ENCODE results near the gene COL26A1.
"Not testable (repeated sequence)": the region's sequence is repeated elsewhere in the genome, so short reads cannot be mapped to it uniquely, and the experiment has no call there.

The COL26A1 gene

GRCh38 chr7:101491442-101491841, 128.8 kb downstream of the COL26A1 start:
- not testable (repeated sequence) for ATAC-seq (replicated peaks); H3K4me3 Mint-ChIP-seq; H3K36me3 Mint-ChIP-seq; H3K4me1 Mint-ChIP-seq; DNase-seq; H3K9me3 Mint-ChIP-seq; H3K27ac Mint-ChIP-seq
- H3K27me3 Mint-ChIP-seq = peaks cover 13 to 26% of the 10 kb centered on the region in 2 donors

- H3K4me1 Mint-ChIP-seq = peaks cover 0 to 5% of the 10 kb centered on the region in 2 donors
- no peak overlapping the region for H3K4me3 Mint-ChIP-seq
Observed at GRCh38 chr7:101494602-101495329, 132.1 kb downstream of the COL26A1 start.

GRCh38 chr7:101496017-101496416, 133.3 kb downstream of the COL26A1 start:
- Mint-ChIP-seq H3K27me3 (peaks cover 5 to 7% of the 10 kb centered on the region in 2 donors), H3K9me3 (peaks cover 0 to 3% of the 10 kb centered on the region in 2 donors), H3K27ac (no peak overlapping the region), H3K4me3 (no peak overlapping the region), H3K4me1 (peaks cover 0 to 5% of the 10 kb centered on the region in 2 donors), H3K36me3 (no peaks in the 10 kb centered on the region)
- DNase-seq (no peak), ATAC-seq (replicated peaks) (no peak)

More at GRCh38 chr7:101494602-101495329, 132.1 kb downstream of the COL26A1 start:
- H3K9me3 Mint-ChIP-seq = peaks cover 0 to 3% of the 10 kb centered on the region in 2 donors
- DNase-seq (no peak), ATAC-seq (replicated peaks) (no peak)
- H3K27me3 Mint-ChIP-seq = peaks cover 5 to 7% of the 10 kb centered on the region in 2 donors
- H3K36me3 Mint-ChIP-seq = no peaks in the 10 kb centered on the region
- H3K27ac Mint-ChIP-seq = no peak overlapping the region

- DNase-seq (no peak), ATAC-seq (replicated peaks) (no peak)
- peaks cover 21 to 26% of the 10 kb centered on the region in 2 donors for H3K4me1 Mint-ChIP-seq
- H3K27ac Mint-ChIP-seq = no peak overlapping the region
- H3K9me3 Mint-ChIP-seq = no peaks in the 10 kb centered on the region
- H3K4me3 Mint-ChIP-seq = no peak overlapping the region
- H3K27me3 Mint-ChIP-seq = no peaks in the 10 kb centered on the region
- no peaks in the 10 kb centered on the region for H3K36me3 Mint-ChIP-seq
Observed at GRCh38 chr7:101501351-101501750, 138.7 kb downstream of the COL26A1 start.

GRCh38 chr7:101502466-101503098, 139.9 kb downstream of the COL26A1 start:
- DNase-seq = no peak
- Mint-ChIP-seq H3K4me1 (peaks cover 30 to 37% of the 10 kb centered on the region in 2 donors), H3K9me3 (no peaks in the 10 kb centered on the region), H3K4me3 (no peak overlapping the region), H3K27ac (no peak overlapping the region), H3K27me3 (no peaks in the 10 kb centered on the region), H3K36me3 (no peaks in the 10 kb centered on the region)
- ATAC-seq (replicated peaks) = no peak

- H3K27ac Mint-ChIP-seq; H3K9me3 Mint-ChIP-seq; DNase-seq; H3K36me3 Mint-ChIP-seq; H3K4me3 Mint-ChIP-seq; ATAC-seq (replicated peaks): not testable (repeated sequence)
- Mint-ChIP-seq H3K4me1 (peaks cover 38% of the 10 kb centered on the region in 2 donors), H3K27me3 (peaks cover 8 to 14% of the 10 kb centered on the region in 2 donors)
Observed at GRCh38 chr7:101505510-101505909, 142.8 kb downstream of the COL26A1 start.

- H3K27me3 Mint-ChIP-seq = peaks cover 8 to 15% of the 10 kb centered on the region in 2 donors
- ATAC-seq (replicated peaks) = no peak
- H3K36me3 Mint-ChIP-seq = no peaks in the 10 kb centered on the region
- H3K4me1 Mint-ChIP-seq = peaks cover 38% of the 10 kb centered on the region in 2 donors
- no peaks in the 10 kb centered on the region for H3K9me3 Mint-ChIP-seq
- peak; percentile 4 for DNase-seq
- H3K4me3 Mint-ChIP-seq = no peak overlapping the region
- H3K27ac Mint-ChIP-seq = no peak overlapping the region
Observed at GRCh38 chr7:101506531-101506930, 143.9 kb downstream of the COL26A1 start.

GRCh38 chr7:101507327-101507726, 144.7 kb downstream of the COL26A1 start:
- Mint-ChIP-seq H3K27ac (no peak overlapping the region), H3K27me3 (peaks cover 8 to 15% of the 10 kb centered on the region in 2 donors), H3K36me3 (no peaks in the 10 kb centered on the region), H3K4me3 (peak overlapping the region; percentile 64 to 69), H3K4me1 (peaks cover 38% of the 10 kb centered on the region in 2 donors), H3K9me3 (no peaks in the 10 kb centered on the region)
- DNase-seq (no peak), ATAC-seq (replicated peaks) (peak; percentile 57 to 59)

GRCh38 chr7:101507791-101508252, 145.1 kb downstream of the COL26A1 start:
- peaks cover 8 to 15% of the 10 kb centered on the region in 2 donors for H3K27me3 Mint-ChIP-seq
- peak; percentile 40 to 43 for ATAC-seq (replicated peaks)
- peak; percentile 34 for DNase-seq
- H3K4me3 Mint-ChIP-seq = peak overlapping the region; percentile 64 to 69
- H3K36me3 Mint-ChIP-seq = no peaks in the 10 kb centered on the region
- peaks cover 38% of the 10 kb centered on the region in 2 donors for H3K4me1 Mint-ChIP-seq
- H3K27ac Mint-ChIP-seq = no peak overlapping the region
- H3K9me3 Mint-ChIP-seq = no peaks in the 10 kb centered on the region

- Mint-ChIP-seq H3K36me3 (no peaks in the 10 kb centered on the region), H3K9me3 (no peaks in the 10 kb centered on the region), H3K4me3 (no peak overlapping the region), H3K4me1 (peaks cover 17 to 18% of the 10 kb centered on the region in 2 donors), H3K27ac (peak overlapping the region; percentile 38), H3K27me3 (peaks cover 13 to 23% of the 10 kb centered on the region in 2 donors)
- DNase-seq = no peak
- ATAC-seq (replicated peaks) = no peak
Observed at GRCh38 chr7:101510297-101510696, 147.6 kb downstream of the COL26A1 start.

- Mint-ChIP-seq H3K9me3 (no peaks in the 10 kb centered on the region), H3K27ac (no peak overlapping the region), H3K4me3 (no peak overlapping the region), H3K27me3 (peaks cover 13 to 33% of the 10 kb centered on the region in 2 donors), H3K4me1 (peaks cover 12 to 13% of the 10 kb centered on the region in 2 donors), H3K36me3 (no peaks in the 10 kb centered on the region)
- ATAC-seq (replicated peaks) = no peak
- DNase-seq = no peak
Observed at GRCh38 chr7:101511965-101512364, 149.3 kb downstream of the COL26A1 start.

GRCh38 chr7:101516851-101517250, 154.2 kb downstream of the COL26A1 start:
- ATAC-seq (replicated peaks) (no peak), DNase-seq (no peak)
- Mint-ChIP-seq H3K27me3 (peaks cover 5 to 29% of the 10 kb centered on the region in 2 donors), H3K4me3 (no peak overlapping the region), H3K4me1 (no peaks in the 10 kb centered on the region), H3K36me3 (peaks cover 0 to 2% of the 10 kb centered on the region in 2 donors), H3K9me3 (peaks cover 2 to 9% of the 10 kb centered on the region in 2 donors), H3K27ac (no peak overlapping the region)

GRCh38 chr7:101517304-101517703, 154.6 kb downstream of the COL26A1 start:
- Mint-ChIP-seq H3K27me3 (peaks cover 5 to 29% of the 10 kb centered on the region in 2 donors), H3K36me3 (peaks cover 0 to 2% of the 10 kb centered on the region in 2 donors)
- ATAC-seq (replicated peaks) = no peak

GRCh38 chr7:101518336-101518735, 155.7 kb downstream of the COL26A1 start:
- ATAC-seq (replicated peaks) (no peak), DNase-seq (no peak)
- no peak overlapping the region for H3K27ac Mint-ChIP-seq
- no peaks in the 10 kb centered on the region for H3K4me1 Mint-ChIP-seq
- no peak overlapping the region for H3K4me3 Mint-ChIP-seq
- H3K36me3 Mint-ChIP-seq = peaks cover 0 to 2% of the 10 kb centered on the region in 2 donors
- peaks cover 2 to 9% of the 10 kb centered on the region in 2 donors for H3K9me3 Mint-ChIP-seq
- H3K27me3 Mint-ChIP-seq = peaks cover 5 to 29% of the 10 kb centered on the region in 2 donors

More at GRCh38 chr7:101517304-101517703, 154.6 kb downstream of the COL26A1 start:
- peaks cover 2 to 9% of the 10 kb centered on the region in 2 donors for H3K9me3 Mint-ChIP-seq
- no peak for DNase-seq
- H3K4me3 Mint-ChIP-seq = no peak overlapping the region
- no peaks in the 10 kb centered on the region for H3K4me1 Mint-ChIP-seq
- no peak overlapping the region for H3K27ac Mint-ChIP-seq
